UCSD-AML1 (cell line): ENCODE measurements around the gene TPSG1.
"Not testable (repeated sequence)": the region's sequence is repeated elsewhere in the genome, so short reads cannot be mapped to it uniquely, and the experiment has no call there.

ENCODE experiments used
- DNase-seq: peaks from one replicate; lab custom pipeline; 2025; ENCODE audit not compliant: unreplicated experiment; lab: John Stamatoyannopoulos, UW

Gene TPSG1

DNA sequence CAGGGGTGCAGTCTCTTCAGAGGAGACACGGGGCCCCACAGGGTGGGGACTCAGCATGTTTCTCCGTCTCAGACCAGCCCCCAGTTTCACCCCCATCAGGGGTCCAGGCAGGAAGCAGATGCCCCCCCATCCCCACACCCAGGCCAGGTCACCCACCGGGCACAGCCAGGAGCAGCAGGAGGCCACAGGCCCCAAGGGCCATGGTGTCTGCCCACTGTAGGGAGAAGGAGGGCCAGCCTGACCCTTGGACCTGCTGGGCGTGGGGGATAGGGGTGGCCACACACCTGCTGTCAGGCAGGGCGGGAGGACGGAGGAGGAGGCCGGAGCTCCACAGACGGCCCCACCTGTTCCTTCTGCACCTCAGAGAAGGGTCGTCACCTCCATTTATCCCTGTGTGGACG lies at the start of gene TPSG1:
TSS of gene TPSG1 (minus strand) at position 218 of the 401 bp plus-strand sequence. CDS start at position 202, 16 bp downstream.
- DNase-seq = no peak

DNA sequence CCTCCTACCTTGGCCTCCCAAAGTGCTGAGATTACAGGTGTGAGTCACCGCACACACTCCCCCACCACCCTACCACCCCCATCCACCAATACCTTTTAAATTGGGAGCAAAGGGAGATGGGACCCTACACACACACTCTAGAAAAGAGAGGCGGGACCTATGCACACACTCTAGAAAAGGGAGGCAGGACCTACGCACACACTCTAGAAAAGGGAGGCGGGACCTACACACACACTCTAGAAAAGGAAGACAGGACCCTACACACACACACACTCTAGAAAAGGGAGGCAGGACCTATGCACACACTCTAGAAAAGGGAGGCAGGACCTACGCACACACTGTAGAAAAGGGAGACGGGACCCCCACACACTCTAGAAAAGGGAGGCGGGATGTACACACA lies 49.7 kb upstream of the TPSG1 start:
- DNase-seq = no peak

DNA sequence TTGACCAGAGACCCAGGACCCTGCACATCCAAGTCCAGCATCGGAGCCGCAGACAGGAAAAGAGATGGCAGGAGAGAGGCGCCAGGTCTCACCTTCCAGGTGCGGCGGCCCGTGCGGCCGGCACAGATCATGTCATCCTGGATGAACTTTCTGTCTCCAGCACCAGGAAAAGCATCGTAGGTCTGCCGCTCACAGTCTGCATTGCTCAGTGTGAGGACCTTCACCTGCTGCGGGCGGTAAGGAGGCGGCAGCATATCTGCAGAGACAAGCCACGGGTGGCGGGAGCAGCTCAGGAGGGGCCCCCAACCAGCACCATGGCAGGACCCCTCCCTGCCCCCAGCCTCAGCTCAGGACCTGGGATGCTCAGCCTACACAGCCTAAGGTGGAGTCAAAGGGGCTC lies 48.7 kb upstream of the TPSG1 start:
- no peak for DNase-seq

DNA sequence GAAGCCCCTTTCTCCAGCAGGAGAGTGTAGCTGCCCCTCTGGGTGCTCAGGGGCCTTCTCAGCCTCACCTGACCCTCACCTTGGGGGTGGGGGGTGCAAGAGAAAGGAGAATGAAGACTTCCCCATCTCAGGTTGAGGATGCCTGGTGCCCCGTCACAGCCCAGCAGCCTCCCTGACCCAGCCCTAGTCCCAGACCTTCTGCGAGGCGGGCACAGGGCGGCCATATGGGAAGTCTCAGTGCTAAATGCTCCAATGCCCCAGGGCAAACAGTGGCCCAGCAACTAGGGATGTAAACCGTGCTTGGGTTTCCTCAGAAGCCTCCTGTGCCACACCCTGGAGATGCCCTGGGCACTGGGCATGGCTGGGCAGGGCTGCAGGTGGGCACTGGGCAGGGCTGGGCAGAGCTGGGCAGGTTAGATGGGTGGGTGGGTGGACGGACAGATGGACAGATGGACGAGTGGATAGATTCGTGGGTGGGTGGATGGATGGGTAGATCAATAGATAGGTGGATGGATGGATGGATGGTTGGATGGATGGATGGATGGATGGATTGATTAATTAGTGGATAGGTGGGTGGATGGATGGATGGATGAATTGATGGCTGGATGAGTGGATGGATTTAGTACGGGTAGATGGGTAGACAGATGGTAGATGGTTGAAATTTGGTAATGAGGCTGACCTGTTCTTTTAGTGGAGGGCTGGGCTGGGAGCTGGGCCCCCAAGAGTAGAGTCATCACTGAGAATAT lies 47.6 kb upstream of the TPSG1 start:
- DNase-seq = no peak

DNA sequence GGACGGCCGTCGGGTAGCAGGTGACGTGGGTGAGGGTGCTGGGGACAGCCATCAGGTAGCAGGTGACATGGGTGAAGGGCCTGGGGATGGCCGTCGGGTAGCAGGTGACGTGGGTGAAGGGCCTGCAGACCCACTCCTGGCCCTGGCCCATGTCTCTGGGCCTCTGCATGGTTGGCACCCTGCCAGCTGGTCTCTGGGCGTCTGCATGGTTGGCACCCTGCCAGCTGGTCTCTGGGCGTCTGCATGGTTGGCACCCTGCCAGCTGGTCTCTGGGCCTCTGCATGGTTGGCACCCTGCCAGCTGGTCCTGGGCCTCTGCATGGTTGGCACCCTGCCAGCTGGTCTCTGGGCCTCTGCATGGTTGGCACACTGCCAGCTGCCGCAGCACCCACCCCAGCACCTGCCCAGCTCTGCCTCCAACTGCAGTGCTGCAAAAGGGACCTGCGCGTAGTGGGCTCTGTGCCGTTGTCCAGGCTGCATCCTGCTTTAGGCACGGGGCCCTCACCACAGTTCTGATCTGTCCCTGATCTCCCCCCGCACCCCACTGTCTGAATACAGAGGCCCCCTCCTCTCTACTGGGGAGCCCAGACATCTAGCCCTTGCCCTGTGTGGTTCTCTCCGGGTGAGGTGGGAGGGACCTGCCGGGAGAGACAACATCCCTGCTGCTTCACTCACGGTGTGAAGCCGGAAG lies 46.8 kb upstream of the TPSG1 start:
- not testable (repeated sequence) for DNase-seq

DNA sequence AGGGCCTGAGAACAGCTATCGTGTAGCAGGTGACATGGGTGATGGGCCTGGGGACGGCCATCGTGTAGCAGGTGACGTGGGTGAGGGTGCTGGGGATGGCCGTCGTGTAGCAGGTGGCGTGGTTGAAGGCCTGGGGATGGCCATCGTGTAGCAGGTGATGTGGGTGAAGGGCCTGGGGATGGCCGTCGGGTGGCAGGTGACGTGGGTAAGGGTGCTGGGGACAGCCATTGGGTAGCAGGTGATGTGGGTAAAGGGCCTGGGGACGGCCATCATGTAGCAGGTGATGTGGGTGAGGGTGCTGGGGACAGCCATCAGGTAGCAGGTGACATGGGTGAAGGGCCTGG lies 46.3 kb upstream of the TPSG1 start:
- DNase-seq = no peak

DNA sequence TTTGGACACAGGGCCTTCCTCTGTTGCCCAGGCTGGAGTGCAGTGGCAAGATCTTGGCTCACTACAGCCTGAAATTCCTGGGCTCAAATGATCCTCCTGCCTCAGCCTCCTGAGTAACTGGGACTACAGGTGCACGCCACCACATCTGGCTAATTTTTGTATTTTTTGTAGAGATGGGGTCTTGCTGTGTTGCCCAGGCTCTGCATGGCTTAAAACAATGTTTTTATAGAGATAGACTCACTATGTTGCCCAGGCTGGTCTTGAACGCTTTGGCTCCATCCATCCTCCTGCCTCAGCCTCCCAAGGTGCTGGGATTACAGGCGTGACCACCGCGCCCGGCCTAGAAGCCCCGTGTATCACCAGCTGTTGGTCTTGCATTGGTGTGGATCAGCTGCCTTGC lies 44.4 kb upstream of the TPSG1 start:
- not testable (repeated sequence) for DNase-seq

DNA sequence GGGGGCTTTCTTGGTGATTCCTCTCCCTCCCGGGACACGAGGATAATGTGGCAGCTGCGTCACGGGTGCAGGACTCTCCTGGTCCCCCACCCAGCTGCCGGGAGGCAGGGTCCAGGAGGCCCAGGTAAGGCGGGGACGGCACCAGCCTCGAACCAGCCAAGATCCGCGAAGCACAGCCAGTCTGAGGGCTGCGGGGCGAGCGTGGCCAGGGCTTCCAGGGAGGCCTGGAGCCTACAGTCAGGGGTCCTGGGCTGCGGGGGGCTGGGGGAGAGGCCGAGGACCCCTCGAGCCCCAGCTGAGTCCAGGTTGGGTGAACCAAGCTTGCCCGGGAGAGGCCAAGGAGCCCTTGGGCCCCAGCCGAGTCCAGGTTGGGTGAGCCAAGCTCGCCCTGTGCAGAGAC lies 40.8 kb upstream of the TPSG1 start:
- no peak for DNase-seq

DNA sequence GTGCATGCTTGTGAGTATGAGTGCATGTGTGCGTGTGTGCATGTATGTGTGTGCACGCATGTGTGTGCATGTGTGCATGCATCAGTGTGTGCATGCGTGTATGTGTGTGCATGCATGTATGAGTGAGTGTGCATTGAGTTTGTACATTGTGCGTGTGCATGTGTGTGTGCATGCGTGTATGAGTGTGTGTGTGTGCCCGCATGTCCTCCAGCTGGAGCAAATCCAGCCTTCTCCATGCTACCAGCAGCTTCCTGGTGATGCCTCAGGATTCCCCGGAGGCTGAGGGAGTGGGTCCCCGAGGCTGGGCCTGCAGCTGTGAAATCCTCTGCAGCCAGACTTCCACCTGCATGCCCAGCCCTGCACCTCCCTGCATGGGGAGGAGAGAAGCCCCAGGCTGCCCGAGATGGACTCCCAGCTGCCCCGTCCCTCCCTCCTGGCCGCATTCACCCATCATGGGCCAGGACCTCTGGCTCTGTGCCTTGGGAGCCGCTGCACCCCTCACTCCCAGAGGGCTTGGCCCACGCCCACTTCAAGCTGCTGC lies 40.1 kb upstream of the TPSG1 start:
- DNase-seq = no peak

DNA sequence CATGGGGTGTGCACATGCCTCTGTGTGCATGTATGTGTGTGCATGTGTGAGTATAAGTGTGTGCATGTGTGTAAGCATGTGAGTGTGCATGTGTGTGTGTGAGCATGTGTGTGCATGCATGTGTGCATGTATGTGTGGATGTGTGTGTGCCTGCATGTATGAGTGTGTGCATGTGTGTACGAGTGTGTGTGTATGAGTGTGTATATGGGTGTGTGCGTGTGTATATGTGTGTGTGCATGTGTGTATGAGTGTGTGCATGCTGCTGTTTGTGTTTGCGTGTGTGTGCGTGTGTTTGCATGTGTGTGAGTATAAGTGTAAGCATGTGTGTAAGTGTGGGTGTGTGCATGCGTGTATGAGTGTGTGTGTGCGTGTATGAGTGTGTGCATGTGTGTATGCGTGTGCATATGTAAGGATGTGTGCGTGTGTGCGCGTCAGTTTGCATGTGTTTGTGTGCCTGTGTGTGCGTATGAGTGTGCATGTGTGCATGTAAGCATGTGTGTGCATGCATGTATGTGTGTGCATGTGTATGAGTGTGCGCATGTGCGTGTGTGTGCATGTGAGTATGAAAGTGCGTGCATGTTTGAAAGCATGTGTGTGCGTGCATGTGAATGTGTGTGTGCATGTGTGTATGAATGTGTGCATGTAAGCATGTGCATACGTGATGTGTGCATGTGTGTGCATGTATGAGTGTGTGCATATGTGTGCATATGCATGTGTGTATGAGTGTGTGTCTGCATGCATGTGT lies 39.4 kb upstream of the TPSG1 start:
- no peak for DNase-seq

DNA sequence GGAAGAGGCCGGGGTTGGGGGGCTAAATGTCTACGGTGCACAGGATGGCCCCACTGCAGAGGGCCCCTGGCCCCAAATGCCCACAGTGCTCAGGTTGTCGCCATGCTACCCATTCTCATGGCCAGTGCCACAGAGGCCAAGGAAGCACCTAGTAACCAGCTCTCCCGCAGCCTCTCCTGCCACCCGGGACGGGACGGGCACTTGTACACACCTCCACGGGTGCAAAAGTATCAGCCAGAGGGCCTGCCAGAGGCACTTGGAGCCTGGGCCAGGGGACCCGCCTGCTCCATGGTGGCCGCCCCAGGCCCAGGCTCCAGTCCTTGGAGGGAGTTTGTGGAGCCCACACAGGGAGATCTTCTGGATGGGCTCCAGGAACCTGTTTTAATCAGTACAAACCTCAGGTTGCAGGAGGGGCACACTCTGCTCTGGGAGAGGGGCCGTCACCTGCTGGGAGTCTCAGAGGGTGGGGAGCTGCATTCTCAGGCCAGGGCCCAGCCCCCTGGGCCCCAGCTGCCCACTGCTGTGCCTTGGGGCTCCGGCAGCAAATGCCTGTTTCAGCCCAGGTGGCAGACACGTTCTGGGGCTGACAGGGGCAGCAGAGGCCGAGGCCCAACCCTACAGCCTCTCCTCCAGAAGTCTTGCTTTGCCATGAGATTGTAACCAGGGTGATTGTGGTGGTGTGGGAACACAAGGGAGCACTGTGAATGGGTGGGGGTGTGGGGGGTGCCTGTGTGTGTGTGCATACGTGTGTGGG lies 38.7 kb upstream of the TPSG1 start:
- DNase-seq = no peak

DNA sequence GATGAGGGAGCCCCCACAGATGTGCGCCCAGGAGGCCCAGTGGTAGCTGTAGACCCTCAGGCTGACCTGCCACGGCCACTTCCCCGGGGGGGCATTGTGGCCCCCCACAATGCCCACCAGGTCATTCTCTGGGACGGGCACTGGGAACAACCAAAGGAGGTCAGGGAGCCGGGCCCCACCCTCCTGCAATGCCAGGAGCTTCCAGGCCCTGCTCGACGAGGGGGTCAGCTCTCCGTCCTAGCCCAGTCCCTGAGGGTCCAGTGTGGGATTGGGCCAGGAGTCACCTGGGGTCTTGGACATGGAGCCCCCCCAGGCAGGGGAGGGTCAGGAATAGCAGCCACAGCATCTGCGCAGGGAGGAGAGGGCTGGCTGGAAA lies 37.8 kb upstream of the TPSG1 start:
- no peak for DNase-seq

DNA sequence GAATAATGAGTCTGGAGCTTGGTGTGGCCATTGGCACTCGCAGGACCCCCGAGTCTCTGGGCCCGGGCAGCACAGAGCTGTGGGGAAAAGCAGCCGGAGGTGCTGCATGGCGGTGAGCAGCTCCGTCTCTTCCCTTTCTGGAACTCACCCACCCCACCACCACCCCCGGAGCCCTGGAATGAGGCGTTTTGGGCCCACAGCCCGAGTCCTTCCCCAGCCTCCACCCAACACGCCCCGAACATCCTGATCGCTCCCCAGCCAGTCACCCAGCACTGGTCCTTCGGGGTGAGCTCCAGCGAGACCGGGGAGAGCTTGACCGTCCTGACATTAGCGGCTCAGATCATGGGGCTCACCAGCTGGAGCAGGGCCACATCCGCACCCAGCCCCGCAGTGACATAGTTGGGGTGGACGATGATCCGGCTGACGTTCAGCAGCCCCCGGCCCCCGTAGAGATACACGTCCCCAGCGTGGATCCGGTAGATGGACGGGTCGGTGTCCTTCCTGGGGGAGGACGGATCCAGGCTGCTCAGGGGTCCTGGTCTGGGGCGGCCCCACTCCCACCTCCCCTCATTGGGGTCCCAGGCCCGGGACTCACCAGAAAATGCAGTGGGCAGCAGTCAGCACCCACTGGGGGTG lies 37.3 kb upstream of the TPSG1 start:
- DNase-seq = no peak

DNA sequence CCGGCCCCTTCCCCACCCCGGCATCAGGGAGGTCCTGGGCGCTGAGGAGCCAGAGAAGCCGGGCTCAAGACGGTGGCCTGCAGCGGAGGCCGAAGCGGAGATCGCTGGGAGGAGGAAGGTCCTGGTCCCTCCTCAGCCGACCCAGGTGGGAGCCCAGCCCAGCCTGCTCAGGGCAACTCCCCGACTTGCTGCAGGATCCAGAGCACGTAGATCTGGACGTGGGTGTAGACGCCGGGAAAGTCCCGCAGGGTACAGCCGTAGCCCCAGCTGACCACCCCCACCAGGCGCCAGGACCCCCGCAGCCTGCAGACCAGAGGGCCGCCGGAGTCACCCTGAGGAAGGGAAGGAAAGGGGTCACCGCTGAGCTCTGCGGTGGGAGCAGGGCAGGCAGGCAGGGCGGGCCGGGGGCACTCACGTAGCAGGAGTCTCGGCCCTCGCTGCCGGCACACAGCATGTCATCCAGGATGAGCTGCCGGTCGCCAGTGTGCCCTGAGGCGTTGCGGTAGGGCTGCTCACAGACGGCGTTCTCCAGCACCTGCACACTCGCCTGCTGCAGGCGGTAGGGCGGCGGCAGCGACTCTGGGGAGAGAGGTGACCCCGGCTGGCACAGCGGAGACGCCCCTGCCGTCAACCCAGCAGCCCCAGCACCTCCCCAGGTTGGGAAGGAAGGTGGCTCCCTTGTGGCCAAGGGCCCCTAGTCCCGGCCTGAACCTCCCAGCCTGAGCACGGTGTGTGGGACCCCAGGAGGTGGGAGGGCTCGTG lies 36.2 kb upstream of the TPSG1 start:
- no peak for DNase-seq

DNA sequence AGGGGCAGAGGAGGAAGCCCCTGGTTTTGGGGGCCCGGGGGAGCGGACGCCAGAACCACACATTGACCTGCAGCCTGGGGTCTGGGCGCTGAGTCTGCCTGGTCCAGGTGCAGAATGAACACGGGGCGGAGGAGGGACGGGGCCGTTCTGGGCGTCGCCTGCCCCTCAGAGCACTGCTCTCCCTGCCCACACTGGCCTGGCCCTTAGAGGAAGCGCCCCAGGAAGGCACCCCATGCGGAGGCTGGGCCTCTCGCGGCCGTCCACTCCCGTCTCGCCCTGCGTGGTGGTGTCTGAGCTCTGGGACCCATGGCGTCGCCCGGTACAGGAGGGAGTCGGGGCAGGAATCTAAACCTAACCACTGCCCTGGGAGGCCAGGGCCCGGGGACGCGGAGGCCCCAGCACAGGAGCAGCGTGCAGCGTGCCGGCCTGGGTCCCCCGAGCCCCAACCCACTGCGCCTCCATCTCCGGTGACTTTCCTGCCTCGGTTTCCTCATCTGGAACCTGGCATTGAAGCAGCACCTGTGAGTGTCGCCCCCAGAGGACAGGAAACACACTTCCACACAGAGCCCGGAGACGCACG lies 35.1 kb upstream of the TPSG1 start:
- DNase-seq = no peak

DNA sequence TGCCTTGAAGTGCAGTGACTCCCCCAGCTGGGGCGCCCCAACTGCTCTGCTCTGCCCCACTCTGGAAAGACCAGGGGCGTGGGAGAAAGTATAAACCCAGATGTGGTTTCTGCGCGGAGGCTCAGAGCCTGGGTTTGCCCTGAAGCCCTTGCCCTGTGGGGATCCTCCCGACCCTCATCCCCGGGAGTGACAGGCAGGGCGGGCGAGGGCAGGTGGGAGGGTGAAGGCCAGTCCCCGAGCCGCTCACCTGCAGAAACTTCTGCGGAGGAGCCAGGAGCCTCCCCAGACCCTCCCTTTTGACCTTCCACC lies 34.6 kb upstream of the TPSG1 start:
- DNase-seq = no peak

DNA sequence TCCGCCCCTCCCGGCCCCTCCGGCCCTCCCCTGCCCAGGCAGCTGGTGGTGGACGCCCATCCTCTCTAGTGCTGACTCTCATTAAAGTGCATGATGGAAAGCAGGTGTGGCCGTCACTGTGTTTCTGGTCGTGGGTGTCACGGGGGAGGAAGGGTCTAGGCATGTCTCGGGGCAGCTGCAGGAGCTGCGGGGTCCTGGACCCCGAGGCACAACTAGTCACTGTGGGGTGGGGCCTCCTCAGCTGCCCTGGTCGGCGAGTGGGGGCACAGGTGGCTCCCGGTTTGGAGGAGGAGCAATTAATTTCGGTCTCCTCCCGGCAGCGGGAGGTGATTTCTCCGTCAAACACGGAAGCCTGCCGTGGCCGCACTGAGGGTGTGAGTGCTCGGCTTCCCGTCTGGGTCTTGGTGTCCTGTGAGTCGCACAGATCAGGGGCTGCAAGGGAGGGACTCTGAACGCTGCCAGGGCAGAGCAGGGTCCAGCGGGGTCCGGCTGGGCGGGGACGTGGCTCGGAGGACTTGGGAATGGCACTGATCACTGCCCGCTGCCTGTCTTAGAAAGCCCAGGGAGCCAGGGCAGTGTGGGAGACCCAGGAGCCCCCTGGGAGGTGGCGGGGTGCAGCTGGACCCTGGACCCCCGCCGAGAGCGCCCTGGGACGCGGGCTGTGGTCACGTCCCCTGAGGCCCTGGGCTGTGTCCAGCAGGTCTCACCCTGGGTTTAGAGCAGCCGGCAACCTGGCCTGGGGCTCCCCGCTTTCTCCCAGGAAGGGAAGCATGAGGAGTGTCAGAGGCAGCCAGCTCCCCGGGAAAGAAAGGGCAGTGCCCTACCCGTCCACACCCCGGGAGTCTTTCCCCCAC lies 34.1 kb upstream of the TPSG1 start:
- DNase-seq = peak; percentile 18

DNA sequence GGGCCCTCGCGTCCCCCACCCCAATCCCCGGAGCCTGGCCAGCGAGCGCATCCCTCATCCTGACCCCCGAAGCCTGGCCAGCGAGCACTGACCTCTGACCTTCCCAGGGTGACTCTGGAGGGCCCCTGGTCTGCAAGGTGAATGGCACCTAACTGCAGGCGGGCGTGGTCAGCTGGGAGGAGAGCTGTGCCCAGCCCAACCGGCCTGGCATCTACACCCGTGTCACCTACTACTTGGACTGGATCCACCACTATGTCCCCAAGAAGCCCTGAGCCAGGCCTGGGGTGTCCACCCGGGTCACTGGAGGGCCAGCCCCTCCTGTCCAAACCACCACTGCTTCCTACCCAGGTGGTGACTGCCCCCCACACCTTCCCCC lies 33.1 kb upstream of the TPSG1 start:
- no peak for DNase-seq
